Natural killer cell (primary cell): ENCODE results near the gene NOP56. TPM values are rescaled to one million over a fixed set of nuclear protein-coding genes. Genes with fewer than 3 reads are reported as not detected.

ENCODE experiments used
- ATAC-seq, 3 donors: fragments of 150-1000 bp in 2 of 3; fragments of 200-7000 bp in 1 of 3; cut with Tn5 transposase; 1 replicate in 1 of 3; 2 replicates in 2 of 3; pipeline ENCODE4 v1.10.0; 2021; ENCODE audit warnings: mild to moderate bottlenecking in 2 of 3, moderate library complexity in 2 of 3
- DNase-seq, 2 donors: peaks; one replicate each; pipeline versions ENCODE4 v3.0.0 to v3.0.0-alpha.2; 2013 to 2021; ENCODE audit warnings: mixed read lengths in 1 of 2
- H3K27ac ChIP-seq: one replicate; pipeline ENCODE4 v1.5.1; 2013; ENCODE audit warnings: mild to moderate bottlenecking, low read length
- H3K27me3 ChIP-seq: one replicate; pipeline ENCODE4 v1.6.1; 2013; ENCODE audit warnings: low read length; ENCODE audit not compliant: control insufficient read depth, insufficient read depth
- H3K36me3 ChIP-seq: one replicate; pipeline ENCODE4 v1.6.1; 2013; ENCODE audit warnings: low read length; ENCODE audit not compliant: control insufficient read depth, insufficient read depth
- H3K4me1 ChIP-seq: one replicate; pipeline ENCODE4 v1.6.1; 2013; ENCODE audit warnings: low read length; ENCODE audit not compliant: control insufficient read depth, insufficient read depth
- H3K4me3 ChIP-seq: one replicate; pipeline ENCODE4 v1.5.1; 2013; ENCODE audit warnings: low read length
- H3K9me3 ChIP-seq: one replicate; pipeline ENCODE4 v1.6.1; 2013; ENCODE audit warnings: low read length; ENCODE audit not compliant: control insufficient read depth, insufficient read depth
- H3K27ac Mint-ChIP-seq, 2 donors: one replicate each; pipeline ENCODE4 v1.8.0; 2022; ENCODE audit warnings: mild to moderate bottlenecking in 2 of 2, mixed read lengths in 2 of 2, moderate library complexity in 1 of 2
- H3K27me3 Mint-ChIP-seq, 2 donors: one replicate each; pipeline ENCODE4 v1.8.0; 2022; ENCODE audit warnings: low read depth in 2 of 2, mixed read lengths in 2 of 2
- H3K36me3 Mint-ChIP-seq: one replicate; pipeline ENCODE4 v1.8.0; 2022; ENCODE audit warnings: mixed read lengths
- H3K4me1 Mint-ChIP-seq, 2 donors: one replicate each; pipeline ENCODE4 v1.8.0; 2022; ENCODE audit warnings: mixed read lengths in 2 of 2
- H3K4me3 Mint-ChIP-seq: one replicate; pipeline ENCODE4 v1.8.0; 2022; ENCODE audit warnings: mild to moderate bottlenecking, moderate library complexity, mixed read lengths
- H3K9me3 Mint-ChIP-seq, 2 donors: one replicate each; pipeline ENCODE4 v1.8.0; 2022; ENCODE audit warnings: mixed read lengths in 2 of 2
- WGBS: methylation state at CpG from one replicate; pipeline ENCODE4 v1.1.7; 2013; ENCODE audit warnings: missing lambda C conversion rate; ENCODE audit not compliant: insufficient coverage; 5-methylcytosine and 5-hydroxymethylcytosine counted together
- intact Hi-C: fragments of 100-400 bp; cut with micrococcal nuclease; formaldehyde crosslinking; loops from one replicate; pipeline ENCODE4 v1.14.2; 2022
- total RNA-seq, 4 donors: library from RNA; stranded (reverse); fragments of 120-200 nt in 1 of 4; gene quantifications; one replicate each; pipeline versions ENCODE4 v1.2.3 to v1.2.4, GENCODE V29; 2013 to 2022
- TF ChIP-seq, protein P1 (sequence below): fragments of 200-600 bp; IDR thresholded peaks from one replicate; pipeline ENCODE4 v1.8.0; 2022; ENCODE audit warnings: antibody characterized with exemption

The NOP56 gene
- total RNA-seq, 3 donors from 2014 or later (not counting 1 experiment from before 2014, with no cell fraction given), result 169 to 216 (median 214) TPM

DNA sequence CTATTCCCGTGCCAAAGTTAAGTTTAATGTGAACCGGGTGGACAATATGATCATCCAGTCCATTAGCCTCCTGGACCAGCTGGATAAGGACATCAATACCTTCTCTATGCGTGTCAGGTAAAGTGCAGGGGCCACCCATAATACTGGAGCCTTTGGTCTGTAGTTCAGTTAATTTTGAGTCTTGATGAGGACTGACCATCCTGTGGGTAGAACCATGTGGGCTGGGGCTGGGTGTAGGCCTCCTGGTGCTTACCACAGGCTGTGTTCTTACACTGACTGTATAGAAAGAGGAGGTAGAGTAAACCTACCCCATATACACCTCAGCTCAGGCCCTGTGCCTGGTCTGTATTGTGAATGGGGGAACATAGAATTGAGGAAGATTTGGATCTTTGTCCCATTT lies 2.4 kb downstream of the NOP56 start:
- peak overlapping the region; percentile 23 to 50 for H3K27ac Mint-ChIP-seq
- H3K4me3 Mint-ChIP-seq, result peak overlapping the region; percentile 50
- peaks cover 20% of the 10 kb centered on the region for H3K36me3 Mint-ChIP-seq
- Histone ChIP-seq H3K27ac (no peak overlapping the region), H3K9me3 (no peaks in the 10 kb centered on the region), H3K36me3 (peaks cover 57% of the 10 kb centered on the region), H3K4me3 (no peak overlapping the region), H3K4me1 (peaks cover 24% of the 10 kb centered on the region), H3K27me3 (no peaks in the 10 kb centered on the region)
- no peak for ATAC-seq
- 89% methylated on average over 3 of the region's 3 CpGs for WGBS
- intact Hi-C loops, result no loop called here
- H3K9me3 Mint-ChIP-seq, result no peaks in the 10 kb centered on the region
- peaks cover 24 to 33% of the 10 kb centered on the region in 2 donors for H3K4me1 Mint-ChIP-seq
- no peak for DNase-seq
- H3K27me3 Mint-ChIP-seq, result no peaks in the 10 kb centered on the region
- TF ChIP-seq, protein P1, sequence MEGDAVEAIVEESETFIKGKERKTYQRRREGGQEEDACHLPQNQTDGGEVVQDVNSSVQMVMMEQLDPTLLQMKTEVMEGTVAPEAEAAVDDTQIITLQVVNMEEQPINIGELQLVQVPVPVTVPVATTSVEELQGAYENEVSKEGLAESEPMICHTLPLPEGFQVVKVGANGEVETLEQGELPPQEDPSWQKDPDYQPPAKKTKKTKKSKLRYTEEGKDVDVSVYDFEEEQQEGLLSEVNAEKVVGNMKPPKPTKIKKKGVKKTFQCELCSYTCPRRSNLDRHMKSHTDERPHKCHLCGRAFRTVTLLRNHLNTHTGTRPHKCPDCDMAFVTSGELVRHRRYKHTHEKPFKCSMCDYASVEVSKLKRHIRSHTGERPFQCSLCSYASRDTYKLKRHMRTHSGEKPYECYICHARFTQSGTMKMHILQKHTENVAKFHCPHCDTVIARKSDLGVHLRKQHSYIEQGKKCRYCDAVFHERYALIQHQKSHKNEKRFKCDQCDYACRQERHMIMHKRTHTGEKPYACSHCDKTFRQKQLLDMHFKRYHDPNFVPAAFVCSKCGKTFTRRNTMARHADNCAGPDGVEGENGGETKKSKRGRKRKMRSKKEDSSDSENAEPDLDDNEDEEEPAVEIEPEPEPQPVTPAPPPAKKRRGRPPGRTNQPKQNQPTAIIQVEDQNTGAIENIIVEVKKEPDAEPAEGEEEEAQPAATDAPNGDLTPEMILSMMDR, result no peak

DNA sequence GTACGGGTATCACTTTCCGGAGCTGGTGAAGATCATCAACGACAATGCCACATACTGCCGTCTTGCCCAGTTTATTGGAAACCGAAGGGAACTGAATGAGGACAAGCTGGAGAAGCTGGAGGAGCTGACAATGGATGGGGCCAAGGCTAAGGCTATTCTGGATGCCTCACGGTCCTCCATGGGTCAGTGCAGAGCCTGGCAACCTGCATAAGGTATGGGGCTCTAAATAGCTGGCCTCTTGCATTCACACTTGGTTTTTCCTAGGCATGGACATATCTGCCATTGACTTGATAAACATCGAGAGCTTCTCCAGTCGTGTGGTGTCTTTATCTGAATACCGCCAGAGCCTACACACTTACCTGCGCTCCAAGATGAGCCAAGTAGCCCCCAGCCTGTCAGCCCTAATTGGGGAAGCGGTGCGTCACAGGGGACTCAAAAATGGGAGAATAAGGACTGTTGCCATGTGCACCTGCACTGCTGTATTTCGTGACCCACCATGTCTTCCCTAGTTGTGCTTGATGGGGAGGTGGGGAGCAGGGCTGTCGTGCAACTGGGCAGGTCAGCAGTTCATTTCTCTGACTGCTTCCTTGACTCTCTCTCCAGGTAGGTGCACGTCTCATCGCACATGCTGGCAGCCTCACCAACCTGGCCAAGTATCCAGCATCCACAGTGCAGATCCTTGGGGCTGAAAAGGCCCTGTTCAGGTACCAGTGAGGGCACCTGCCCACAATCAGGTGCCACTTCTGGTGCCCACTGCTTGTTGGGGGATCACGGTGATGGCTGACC lies 3.1 kb downstream of the NOP56 start:
- peaks cover 64% of the 10 kb centered on the region for H3K36me3 ChIP-seq
- no peaks in the 10 kb centered on the region for H3K9me3 Mint-ChIP-seq
- ATAC-seq (no peak), DNase-seq (no peak)
- peak overlapping the region; percentile 23 to 50 for H3K27ac Mint-ChIP-seq
- H3K27me3 Mint-ChIP-seq, result no peaks in the 10 kb centered on the region
- no peaks in the 10 kb centered on the region for H3K27me3 ChIP-seq
- no peak overlapping the region for H3K4me3 Mint-ChIP-seq
- TF ChIP-seq, protein P1, result no peak
- peaks cover 24% of the 10 kb centered on the region for H3K4me1 ChIP-seq
- 94% methylated on average over 17 of the region's 17 CpGs for WGBS
- H3K27ac ChIP-seq, result no peak overlapping the region
- intact Hi-C loops, result no loop called here
- H3K9me3 ChIP-seq, result no peaks in the 10 kb centered on the region
- peaks cover 24 to 33% of the 10 kb centered on the region in 2 donors for H3K4me1 Mint-ChIP-seq
- H3K4me3 ChIP-seq, result no peak overlapping the region
- H3K36me3 Mint-ChIP-seq, result peaks cover 20% of the 10 kb centered on the region

DNA sequence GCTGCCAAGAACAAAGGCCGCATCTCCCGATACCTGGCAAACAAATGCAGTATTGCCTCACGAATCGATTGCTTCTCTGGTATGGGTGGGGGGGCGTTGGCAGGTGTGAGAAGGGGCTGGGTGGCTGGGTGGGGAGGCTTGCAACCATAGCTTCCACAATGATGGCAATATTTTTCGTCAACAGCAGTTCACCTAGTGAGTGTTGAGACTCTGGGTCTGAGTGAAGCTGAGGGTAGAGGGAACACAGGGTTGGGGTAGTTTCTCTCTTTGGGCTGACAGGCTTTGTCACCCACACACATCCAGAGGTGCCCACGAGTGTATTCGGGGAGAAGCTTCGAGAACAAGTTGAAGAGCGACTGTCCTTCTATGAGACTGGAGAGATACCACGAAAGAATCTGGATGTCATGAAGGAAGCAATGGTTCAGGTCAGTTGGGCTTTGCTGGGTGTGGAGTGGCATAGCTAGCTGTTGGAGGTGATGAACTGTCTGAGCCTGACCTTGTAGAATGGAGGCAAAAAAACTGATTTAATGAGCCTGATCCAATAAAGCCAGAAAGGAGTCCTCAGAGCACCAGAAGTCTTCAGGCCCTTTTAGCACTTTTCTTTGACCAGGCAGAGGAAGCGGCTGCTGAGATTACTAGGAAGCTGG lies 4.2 kb downstream of the NOP56 start:
- DNase-seq, result no peak
- Mint-ChIP-seq H3K27me3 (no peaks in the 10 kb centered on the region), H3K9me3 (no peaks in the 10 kb centered on the region), H3K27ac (peak overlapping the region in 1 of 2 donors; percentile 10), H3K4me1 (peaks cover 25% of the 10 kb centered on the region in 2 donors), H3K36me3 (peaks cover 22% of the 10 kb centered on the region), H3K4me3 (no peak overlapping the region)
- Histone ChIP-seq H3K4me3 (no peak overlapping the region), H3K36me3 (peaks cover 72% of the 10 kb centered on the region), H3K4me1 (peaks cover 23% of the 10 kb centered on the region), H3K9me3 (no peaks in the 10 kb centered on the region), H3K27ac (no peak overlapping the region), H3K27me3 (no peaks in the 10 kb centered on the region)
- ATAC-seq, result no peak
- TF ChIP-seq, protein P1, result no peak
- intact Hi-C loops, result no loop called here
- 97% methylated on average over 12 of the region's 12 CpGs for WGBS
